Glutamatergic neuron (in vitro differentiated cells): ENCODE results near the gene TRAK1. TPM values are rescaled to one million over a fixed set of nuclear protein-coding genes. Genes with fewer than 3 reads are reported as not detected.
A peak's percentile ranks its signal among the peaks of the same experiment; 100 is the strongest.

ENCODE experiments used
- DNase-seq: peaks from one replicate; pipeline ENCODE4 v3.0.0; 2022
- H3K27ac Mint-ChIP-seq: one replicate; pipeline ENCODE4 v1.8.0; 2020; ENCODE audit warnings: mild to moderate bottlenecking, mixed read lengths, inconsistent platforms; ENCODE audit not compliant: unreplicated experiment
- H3K27me3 Mint-ChIP-seq: one replicate; pipeline ENCODE4 v1.8.0; 2020; ENCODE audit warnings: mild to moderate bottlenecking, moderate library complexity, mixed read lengths, inconsistent platforms; ENCODE audit not compliant: unreplicated experiment
- H3K36me3 Mint-ChIP-seq: one replicate; pipeline ENCODE4 v1.8.0; 2020; ENCODE audit warnings: mild to moderate bottlenecking, mixed read lengths, inconsistent platforms; ENCODE audit not compliant: unreplicated experiment
- H3K4me1 Mint-ChIP-seq: one replicate; pipeline ENCODE4 v1.8.0; 2020; ENCODE audit warnings: mild to moderate bottlenecking, low read depth, mixed read lengths, inconsistent platforms; ENCODE audit not compliant: unreplicated experiment
- H3K4me3 Mint-ChIP-seq: one replicate; pipeline ENCODE4 v1.8.0; 2020; ENCODE audit warnings: mild to moderate bottlenecking, mixed read lengths, inconsistent platforms; ENCODE audit not compliant: unreplicated experiment
- H3K9me3 Mint-ChIP-seq: one replicate; pipeline ENCODE4 v1.8.0; 2020; ENCODE audit warnings: mild to moderate bottlenecking, moderate library complexity, mixed read lengths, inconsistent platforms; ENCODE audit not compliant: unreplicated experiment
- CTCF ChIP-seq: fragments of 200-600 bp; sonication (generic); IDR thresholded peaks from one replicate; pipeline ENCODE4 v1.5.0; 2021; ENCODE audit not compliant: partially characterized antibody, unreplicated experiment
- total RNA-seq: library from RNA; stranded (reverse); fragmentation: NEBNext Ultra II Directional; extraction: Animal tissue kit (Norgen Biotek cat#: 25700); gene quantifications from one replicate; pipeline ENCODE4 v1.2.1, GENCODE V29; 2021; ENCODE audit not compliant: unreplicated experiment

The TRAK1 gene
- total RNA-seq, 1 donor from 2014 or later: 308 TPM

GRCh38 chr3:42148086-42148848 lies 57.1 kb downstream of the TRAK1 start:
- H3K4me3 Mint-ChIP-seq: peak overlapping the region; percentile 84
- peaks cover 27% of the 10 kb centered on the region for H3K9me3 Mint-ChIP-seq
- no peaks in the 10 kb centered on the region for H3K36me3 Mint-ChIP-seq
- H3K4me1 Mint-ChIP-seq: peaks cover 54% of the 10 kb centered on the region
- H3K27ac Mint-ChIP-seq: peak overlapping the region; percentile 77
- no peak for DNase-seq
- TF ChIP-seq CTCF: no peak
- peaks cover 16% of the 10 kb centered on the region for H3K27me3 Mint-ChIP-seq

GRCh38 chr3:42148982-42149432 lies 57.9 kb downstream of the TRAK1 start:
- Mint-ChIP-seq H3K4me1 (peaks cover 51% of the 10 kb centered on the region), H3K4me3 (peak overlapping the region; percentile 84), H3K36me3 (no peaks in the 10 kb centered on the region), H3K27ac (peak overlapping the region; percentile 77), H3K27me3 (peaks cover 14% of the 10 kb centered on the region), H3K9me3 (peaks cover 27% of the 10 kb centered on the region)
- no peak for TF ChIP-seq CTCF
- DNase-seq: peak; percentile 79

- peaks cover 27% of the 10 kb centered on the region for H3K9me3 Mint-ChIP-seq
- no peak for DNase-seq
- H3K4me3 Mint-ChIP-seq: peak overlapping the region; percentile 84
- peak overlapping the region; percentile 77 for H3K27ac Mint-ChIP-seq
- H3K27me3 Mint-ChIP-seq: peaks cover 14% of the 10 kb centered on the region
- no peak for TF ChIP-seq CTCF
- no peaks in the 10 kb centered on the region for H3K36me3 Mint-ChIP-seq
- peaks cover 47% of the 10 kb centered on the region for H3K4me1 Mint-ChIP-seq
Observed at GRCh38 chr3:42149532-42149931, 58.4 kb downstream of the TRAK1 start.

GRCh38 chr3:42149975-42150374 lies 58.8 kb downstream of the TRAK1 start:
- Mint-ChIP-seq H3K27ac (peak overlapping the region; percentile 77), H3K36me3 (no peaks in the 10 kb centered on the region), H3K4me1 (peaks cover 52% of the 10 kb centered on the region), H3K9me3 (peaks cover 30% of the 10 kb centered on the region), H3K4me3 (peak overlapping the region; percentile 84), H3K27me3 (peaks cover 17% of the 10 kb centered on the region)
- no peak for TF ChIP-seq CTCF
- DNase-seq: no peak

- peaks cover 34% of the 10 kb centered on the region for H3K9me3 Mint-ChIP-seq
- TF ChIP-seq CTCF: no peak
- no peak for DNase-seq
- H3K27me3 Mint-ChIP-seq: peaks cover 17% of the 10 kb centered on the region
- H3K27ac Mint-ChIP-seq: peak overlapping the region; percentile 9
- H3K36me3 Mint-ChIP-seq: no peaks in the 10 kb centered on the region
- no peak overlapping the region for H3K4me3 Mint-ChIP-seq
- peaks cover 59% of the 10 kb centered on the region for H3K4me1 Mint-ChIP-seq
Observed at GRCh38 chr3:42151596-42152168, 60.5 kb downstream of the TRAK1 start.
